ENCODE results near the gene TIMM44. TPM values are rescaled to one million over a fixed set of nuclear protein-coding genes. Genes with fewer than 3 reads are reported as not detected.

The TIMM44 gene
- total RNA-seq, 1 experiment from 2014 or later = 114 TPM

GRCh38 chr19:7947939-7948338, 4.5 kb upstream of the TIMM44 start:
- H3K4ac ChIP-seq (ENCODE audit: low read depth, low read length) = no peak overlapping the region
- H3K9me3 ChIP-seq (ENCODE audit: control insufficient read depth, low read depth, low read length) = no peaks in the 10 kb centered on the region
- no peak overlapping the region for H2BK120ac ChIP-seq (ENCODE audit: low read depth, low read length, poor library complexity, severe bottlenecking)
- no peak overlapping the region for H3T11ph ChIP-seq (ENCODE audit: low read length)
- no peak overlapping the region for H2AK5ac ChIP-seq (ENCODE audit: insufficient read length, low read length)
- H3K23me2 ChIP-seq (ENCODE audit: insufficient read length, low read depth, low read length, poor library complexity, severe bottlenecking) = no peaks in the 10 kb centered on the region
- no peak for TF ChIP-seq CTCF (conservative IDR thresholded peaks at IDR 0.05)
- no peak for DNase-seq
- H3K27me3 ChIP-seq (ENCODE audit: insufficient read depth, low read length) = no peaks in the 10 kb centered on the region
- H3K56ac ChIP-seq (ENCODE audit: insufficient read length, low read depth, low read length) = no peak overlapping the region
- no peak overlapping the region for H3K27ac ChIP-seq (ENCODE audit: insufficient read length, low read depth, low read length)
- no peak overlapping the region for H3K23ac ChIP-seq (ENCODE audit: insufficient read length, low read depth, low read length)
- Mint-ChIP-seq H3K4me1 (peaks cover 3 to 4% of the 10 kb centered on the region in 2 experiments; a peak in 1 of 4 replicates), H3K27ac (no peak overlapping the region), H3K27me3 (ENCODE audit: low read depth) (no peaks in the 10 kb centered on the region; the same call in 1 of the 2 replicates), H3K36me3 (ENCODE audit: insufficient read depth in 1 of 3, low read depth in 3 of 3) (peaks cover 0 to 10% (median 9%) of the 10 kb centered on the region in 3 experiments; a peak in 5 of 7 replicates), H3K9me3 (peaks cover 0 to 2% of the 10 kb centered on the region in 2 experiments; a peak in 2 of 5 replicates), H3K4me3 (no peak overlapping the region)
- H2AFZ ChIP-seq (ENCODE audit: low read length) = no peak overlapping the region
- WGBS (ENCODE audit: extremely low coverage, insufficient read length, low lambda C conversion rate) = no CpG with 5 or more reads among the region's 4 CpGs
- H2BK12ac ChIP-seq (ENCODE audit: insufficient read length, low read depth, low read length) = no peak overlapping the region
- no peak overlapping the region for H4K91ac ChIP-seq (ENCODE audit: insufficient read length, low read depth, low read length)
- no peak overlapping the region for H2BK15ac ChIP-seq (ENCODE audit: low read depth, low read length)
- no peak overlapping the region for H3K4me2 ChIP-seq (ENCODE audit: insufficient read depth, insufficient read length, low read length)
- H4K8ac ChIP-seq (replicated peaks; ENCODE audit: insufficient read length, low read depth, low read length) = no peak overlapping the region
- no peak overlapping the region for H3K9ac ChIP-seq (ENCODE audit: extremely low read depth, insufficient read length, low read length)
- H2BK20ac ChIP-seq (ENCODE audit: low read depth, low read length, poor library complexity, severe bottlenecking) = no peak overlapping the region
- H3K4me1 ChIP-seq (ENCODE audit: insufficient read depth, low read length) = no peaks in the 10 kb centered on the region
- no peak overlapping the region for H3K14ac ChIP-seq (ENCODE audit: insufficient read depth, low read length)
- H3K79me2 ChIP-seq (ENCODE audit: insufficient read depth, low read length) = no peaks in the 10 kb centered on the region; the same call in 1 of the 2 replicates
- no peak overlapping the region for H3K18ac ChIP-seq (ENCODE audit: insufficient read length, low read depth, low read length)
- no peaks in the 10 kb centered on the region for H4K20me1 ChIP-seq (ENCODE audit: control insufficient read depth, insufficient read depth, insufficient read length)
- H3K79me1 ChIP-seq (ENCODE audit: insufficient read depth, low read depth, low read length, poor library complexity, severe bottlenecking) = no peaks in the 10 kb centered on the region
- H2BK5ac ChIP-seq (ENCODE audit: insufficient read length, low read length) = no peak overlapping the region
- H4K5ac ChIP-seq (ENCODE audit: insufficient read length, low read depth, low read length) = no peak overlapping the region
